Hepatic stellate cell (primary cell): ENCODE results near the gene CFAP61.
"Not testable (repeated sequence)": the region's sequence is repeated elsewhere in the genome, so short reads cannot be mapped to it uniquely, and the experiment has no call there.

Experiments used
- DNase-seq: peaks from one replicate; pipeline ENCODE4 v3.0.0; 2011; ENCODE audit warnings: low spot score

Gene CFAP61

DNA sequence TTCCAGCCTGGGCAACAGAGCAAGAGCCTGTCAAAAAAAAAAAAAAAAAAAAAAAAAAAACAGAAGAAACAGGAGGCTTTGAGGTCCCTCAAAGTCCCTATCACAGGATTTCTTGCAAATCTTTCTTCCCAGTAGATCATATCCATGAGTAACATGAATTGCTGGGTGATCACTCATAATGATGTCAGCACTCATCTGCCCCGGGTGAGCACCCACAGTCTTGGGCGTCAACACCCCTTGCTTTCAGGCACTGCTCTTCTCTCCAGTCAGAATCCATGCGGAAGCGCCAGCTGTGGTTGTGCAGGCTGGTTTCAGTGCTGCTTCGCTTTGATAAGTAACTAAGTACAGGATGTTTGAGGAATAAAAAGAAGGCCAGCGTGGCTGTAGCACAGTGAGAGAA lies 275.4 kb downstream of the CFAP61 start:
- no peak for DNase-seq

DNA sequence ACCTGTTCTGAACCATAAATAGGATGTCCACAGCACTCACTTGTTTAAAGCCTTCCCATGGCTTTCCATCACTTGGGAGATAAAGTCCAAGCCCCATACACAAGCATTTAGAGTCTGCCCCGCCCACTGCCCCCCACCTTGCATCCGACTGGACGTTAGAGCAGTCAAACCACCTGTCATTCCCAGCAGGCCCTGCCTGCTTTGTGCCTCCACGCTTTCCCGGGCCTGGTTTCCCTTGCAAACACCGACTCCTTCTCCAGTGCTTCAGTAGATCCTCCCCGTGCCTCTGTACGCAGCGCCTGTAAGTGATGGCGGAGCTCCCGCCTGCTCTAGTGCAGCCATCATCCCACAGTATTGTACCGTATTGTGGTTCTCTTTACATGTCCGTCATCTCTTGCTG lies 277.2 kb downstream of the CFAP61 start:
- no peak for DNase-seq

DNA sequence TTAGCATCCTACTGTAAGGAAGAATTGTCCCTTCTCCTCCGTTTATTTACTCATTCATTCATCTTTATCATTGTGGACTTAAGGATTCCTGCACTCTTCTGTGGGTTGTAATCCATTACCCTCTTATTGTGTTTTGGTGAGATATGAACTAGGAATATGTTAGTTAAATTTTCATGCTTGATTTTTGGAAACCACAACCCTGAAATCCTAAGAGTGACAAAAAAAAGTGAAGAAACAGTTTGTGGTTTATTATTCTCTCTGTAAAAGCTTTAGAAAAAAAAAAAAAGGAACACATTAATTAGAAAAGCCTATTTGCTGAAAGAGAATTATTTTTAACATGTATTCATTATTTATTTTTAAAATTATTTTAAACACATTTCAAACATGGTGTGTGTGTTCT lies 278.8 kb downstream of the CFAP61 start:
- DNase-seq: no peak

GRCh38 chr20:20331817-20332216 lies 279.5 kb downstream of the CFAP61 start:
- no peak for DNase-seq

DNA sequence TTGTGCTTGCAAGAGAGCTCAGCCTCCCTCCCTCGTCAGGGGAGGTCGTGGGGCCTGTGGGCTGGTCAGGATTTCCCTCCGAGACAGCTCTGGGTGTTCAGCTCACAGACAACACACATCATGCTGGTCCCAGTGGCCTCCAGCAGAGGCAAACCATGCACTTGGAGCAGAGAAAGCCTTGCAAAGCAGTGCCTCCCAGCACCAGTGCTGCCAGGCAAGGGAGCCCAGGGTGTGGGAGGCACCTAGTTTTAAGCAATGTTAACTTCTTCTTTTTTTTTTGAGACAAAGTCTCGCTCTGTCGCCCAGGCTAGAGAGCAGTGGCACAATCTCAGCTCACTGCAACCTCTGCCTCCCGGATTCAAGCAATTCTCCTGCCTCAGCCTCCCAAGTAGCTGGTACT lies 281.5 kb downstream of the CFAP61 start:
- DNase-seq: no peak

DNA sequence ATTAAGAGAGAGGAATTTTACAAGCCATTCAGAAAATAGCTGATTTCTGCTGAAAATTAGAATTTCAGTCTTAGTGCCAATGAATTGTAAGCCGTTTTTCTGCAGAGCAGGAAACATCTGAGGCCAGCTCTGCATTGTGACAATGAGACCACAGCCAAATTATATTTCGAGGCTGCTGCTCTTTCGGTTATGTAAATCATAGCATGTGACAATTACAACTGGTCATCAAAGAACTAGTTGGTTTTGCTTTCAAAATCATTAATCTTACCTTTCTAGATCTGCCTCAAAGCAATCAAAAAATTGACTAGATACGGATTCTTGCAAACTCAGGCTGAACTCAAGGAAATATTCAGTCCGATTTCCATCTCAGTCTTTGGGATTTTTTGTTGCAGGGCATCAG lies 282.2 kb downstream of the CFAP61 start:
- no peak for DNase-seq

- no peak for DNase-seq
Measured at GRCh38 chr20:20338133-20338730, 285.9 kb downstream of the CFAP61 start.

DNA sequence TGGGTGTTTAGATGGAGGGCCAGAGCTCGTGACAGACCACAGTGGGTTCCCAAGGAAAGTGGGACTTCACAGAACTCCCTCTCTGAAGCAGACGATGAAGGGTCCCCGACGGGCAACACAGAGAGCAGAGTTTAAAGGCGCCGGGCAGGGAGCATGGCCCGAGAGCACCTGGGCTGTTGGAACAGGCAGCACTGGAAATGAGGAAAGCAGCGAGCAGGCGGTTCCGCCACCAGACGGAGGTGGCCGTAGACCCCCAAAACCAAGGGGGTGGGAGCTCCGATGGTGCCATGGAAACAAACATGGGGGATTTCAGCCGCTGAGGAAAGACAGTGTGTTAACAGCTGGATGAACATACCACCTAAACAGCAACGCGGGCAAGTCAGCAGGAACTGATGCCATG lies 288.1 kb downstream of the CFAP61 start:
- no peak for DNase-seq

- no peak for DNase-seq
Measured at GRCh38 chr20:20341371-20341770, 289.0 kb downstream of the CFAP61 start.

- no peak for DNase-seq
Measured at GRCh38 chr20:20342066-20342465, 289.7 kb downstream of the CFAP61 start.

DNA sequence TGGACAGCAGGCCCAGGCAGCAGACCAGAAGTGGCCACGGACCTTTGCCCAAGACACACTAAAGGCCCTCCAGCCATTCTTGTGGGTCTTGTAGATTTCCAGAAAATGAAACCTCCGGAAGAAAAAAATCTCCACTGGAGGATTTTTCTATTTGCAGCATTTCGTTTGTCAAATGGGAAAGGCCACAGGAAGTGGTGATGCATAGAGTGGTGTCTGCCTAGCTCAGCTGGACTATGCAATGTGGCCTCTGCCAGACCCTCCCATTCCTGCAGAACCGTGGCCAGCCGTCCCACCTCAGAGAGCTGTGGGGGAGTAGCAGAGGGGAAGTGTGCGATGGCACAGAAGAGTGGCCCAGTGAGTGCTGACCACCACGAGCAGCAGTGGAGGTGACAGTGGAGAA lies 291.6 kb downstream of the CFAP61 start:
- no peak for DNase-seq

- no peak for DNase-seq
Measured at GRCh38 chr20:20344476-20344875, 292.1 kb downstream of the CFAP61 start.

- no peak for DNase-seq
Measured at GRCh38 chr20:20353576-20353975, 301.2 kb downstream of the CFAP61 start.

- DNase-seq: not testable (repeated sequence)
Measured at GRCh38 chr20:20355503-20355902, 303.2 kb downstream of the CFAP61 start.

GRCh38 chr20:20358801-20359200 lies 306.5 kb downstream of the CFAP61 start:
- DNase-seq: no peak

- DNase-seq: no peak
Measured at GRCh38 chr20:20359628-20360027, 307.3 kb downstream of the CFAP61 start.

DNA sequence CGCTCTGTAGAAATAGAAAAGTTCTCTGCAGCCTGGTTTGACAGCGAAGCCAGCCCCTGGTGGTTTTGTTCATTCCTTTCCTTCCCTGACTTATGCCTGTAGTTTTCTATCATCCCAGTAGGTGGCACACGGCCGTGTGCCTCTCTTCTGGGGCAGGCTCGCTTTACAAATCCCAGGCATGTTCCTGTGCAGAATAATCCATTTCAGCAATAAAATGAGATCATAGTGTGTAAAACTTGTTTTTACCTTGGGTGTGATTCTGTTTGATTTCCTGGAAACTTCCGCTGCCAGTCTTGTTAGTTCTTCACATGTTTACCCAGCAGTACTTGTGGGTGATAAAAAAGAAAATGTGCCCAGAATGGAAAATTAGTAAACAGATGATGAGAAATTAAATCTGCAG lies 308.1 kb downstream of the CFAP61 start:
- peak; percentile 69 for DNase-seq

DNA sequence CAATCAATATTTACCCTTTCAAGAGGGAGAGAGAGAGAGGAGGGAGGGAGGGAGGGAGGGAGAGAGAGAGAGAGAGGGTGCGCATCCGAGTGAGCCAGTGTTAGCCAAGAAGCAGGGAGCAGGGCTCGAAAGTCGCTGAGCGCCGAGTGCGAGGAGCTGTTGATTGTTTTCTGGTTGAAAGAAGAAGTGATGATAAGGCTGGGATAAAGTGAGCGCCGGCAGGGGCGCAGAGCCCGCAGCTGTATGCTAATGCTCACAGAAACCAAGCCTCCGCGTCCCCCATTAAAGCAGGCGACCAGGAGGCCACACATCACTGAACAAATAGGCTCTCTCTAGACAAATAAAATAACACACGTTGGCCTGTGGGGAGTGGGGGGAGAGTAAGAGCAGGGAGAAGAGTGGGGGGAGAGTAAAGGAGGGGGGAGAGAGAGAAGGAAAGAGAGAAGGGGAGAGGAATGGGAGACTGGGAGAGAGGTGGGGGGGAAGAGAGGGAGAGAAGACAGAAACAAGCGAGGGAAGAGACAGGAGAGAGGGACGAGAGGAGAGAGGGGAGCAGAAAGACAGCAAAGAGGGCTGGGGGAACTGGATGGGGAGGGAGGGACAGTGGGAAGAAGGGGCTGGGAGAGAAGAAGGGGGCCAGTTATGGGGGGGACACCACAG lies 310.6 kb downstream of the CFAP61 start:
- no peak for DNase-seq

DNA sequence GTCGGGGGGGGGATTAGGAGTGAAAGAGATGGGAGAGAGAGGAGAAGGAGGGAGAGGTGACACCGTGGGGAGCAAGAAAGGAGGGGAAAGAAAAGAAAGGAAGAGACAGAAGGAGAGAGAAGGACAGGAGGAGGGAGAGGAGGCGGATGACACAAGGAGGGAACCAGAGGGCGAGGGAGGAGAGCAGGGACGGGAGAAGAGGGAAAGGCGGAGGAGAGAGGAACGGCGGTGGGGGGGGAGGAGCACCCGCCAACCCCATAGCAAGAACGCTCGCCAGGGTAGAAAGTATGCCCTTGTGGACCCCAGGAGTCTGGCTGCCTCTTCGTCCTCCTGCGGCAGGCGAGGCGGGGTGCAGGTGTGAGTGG lies 311.1 kb downstream of the CFAP61 start:
- no peak for DNase-seq

GRCh38 chr20:20363799-20364592 lies 311.7 kb downstream of the CFAP61 start:
- DNase-seq: no peak

- no peak for DNase-seq
Measured at GRCh38 chr20:20364593-20365479, 312.5 kb downstream of the CFAP61 start.

DNA sequence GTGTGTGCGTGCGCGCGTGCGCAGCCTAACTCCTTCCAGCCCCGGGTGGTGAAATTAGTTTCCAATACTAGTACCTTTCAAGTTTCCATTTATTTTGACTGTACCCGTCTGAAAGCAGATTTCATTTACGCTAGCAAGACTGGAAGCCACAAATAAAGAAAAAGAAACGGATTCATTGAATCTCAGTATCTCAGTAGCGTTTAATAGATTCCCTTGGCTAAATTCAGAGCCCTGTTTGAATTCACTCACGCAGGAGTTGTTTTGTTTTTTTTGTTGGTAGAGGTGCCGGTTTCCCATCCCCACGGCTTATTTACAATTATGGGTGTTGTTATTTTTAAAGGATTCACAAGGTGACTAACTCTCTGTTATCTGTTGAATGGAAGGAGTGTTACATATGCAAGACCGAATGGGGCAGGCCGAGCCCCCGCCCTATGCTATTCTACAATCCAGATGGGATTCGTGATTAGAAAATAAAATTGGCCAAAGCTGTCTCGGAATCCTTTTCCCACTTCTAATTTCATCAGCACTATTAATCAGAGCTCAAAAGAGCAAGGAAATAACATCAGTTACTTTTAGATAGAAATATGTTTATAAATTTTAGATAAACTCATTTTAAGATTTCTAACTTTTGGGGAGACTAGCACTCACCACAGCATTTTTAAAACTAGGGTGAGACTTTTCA lies 313.3 kb downstream of the CFAP61 start:
- DNase-seq: no peak
